WTC11 (cell line): ENCODE data around the gene MUC6. TPM values are rescaled to one million over a fixed set of nuclear protein-coding genes. Genes with fewer than 3 reads are reported as not detected.
"Not testable (repeated sequence)": the region's sequence is repeated elsewhere in the genome, so short reads cannot be mapped to it uniquely, and the experiment has no call there.

ENCODE experiments used
- ATAC-seq: fragments of 200-7000 bp; cut with Tn5 transposase; 2 replicates; pipeline ENCODE4 v1.10.0; 2021; ENCODE audit warnings: mild to moderate bottlenecking, moderate library complexity
- CTCF ChIA-PET: fragments of 300-600 bp; sonication (Branson Sonifier 250); formaldehyde crosslinking; loops from one replicate; lab custom pipeline; 2021; ENCODE audit warnings: antibody characterized with exemption; lab: Charles Lee
- POLR2A ChIA-PET: fragments of 350-600 bp; sonication (Branson Sonifier 250); formaldehyde crosslinking; loops from one replicate; lab custom pipeline; 2021; ENCODE audit warnings: antibody characterized with exemption; lab: Charles Lee
- DNase-seq: peaks from one replicate; pipeline ENCODE4 v3.0.0; 2021; ENCODE audit warnings: low spot score
- H3K27ac Mint-ChIP-seq: 2 replicates; pipeline ENCODE4 v1.8.0; 2021; ENCODE audit warnings: mixed read lengths
- H3K27me3 Mint-ChIP-seq: 2 replicates; pipeline ENCODE4 v1.8.0; 2021; ENCODE audit warnings: low read depth, mild to moderate bottlenecking, moderate library complexity, mixed read lengths
- H3K36me3 Mint-ChIP-seq: 2 replicates; pipeline ENCODE4 v1.8.0; 2021; ENCODE audit warnings: mixed read lengths
- H3K4me1 Mint-ChIP-seq: 2 replicates; pipeline ENCODE4 v1.8.0; 2022; ENCODE audit warnings: mixed read lengths
- H3K4me3 Mint-ChIP-seq: 2 replicates; pipeline ENCODE4 v1.8.0; 2021; ENCODE audit warnings: mild to moderate bottlenecking, moderate library complexity, mixed read lengths
- H3K9me3 Mint-ChIP-seq: 2 replicates; pipeline ENCODE4 v1.8.0; 2021; ENCODE audit warnings: mixed read lengths
- CTCF ChIP-seq: fragments of 200-600 bp; IDR thresholded peaks from 2 replicates; pipeline ENCODE4 v1.8.0; 2022; ENCODE audit warnings: antibody characterized with exemption
- FOXJ3 ChIP-seq: sonication (generic); formaldehyde crosslinking; IDR thresholded peaks from 2 replicates; pipeline ENCODE4 v1.9.0; 2021; ENCODE audit warnings: missing genetic modification reagents, mild to moderate bottlenecking, borderline replicate concordance
- NFATC4 ChIP-seq: fragments of 250-450 bp; sonication (Bioruptor Pico); IDR thresholded peaks from 2 replicates; pipeline ENCODE4 v1.9.0; 2021; ENCODE audit warnings: mild to moderate bottlenecking
- NR1H2 ChIP-seq: sonication (generic); formaldehyde crosslinking; IDR thresholded peaks from 2 replicates; pipeline ENCODE4 v1.9.0; 2021; ENCODE audit warnings: mild to moderate bottlenecking, moderate library complexity, missing genetic modification reagents
- SP1 ChIP-seq: sonication (generic); formaldehyde crosslinking; conservative IDR thresholded peaks from 2 replicates; pipeline ENCODE4 v1.8.1; 2022; ENCODE audit warnings: missing genetic modification reagents
- TEAD1 ChIP-seq: sonication (generic); formaldehyde crosslinking; IDR thresholded peaks from 2 replicates; pipeline ENCODE4 v1.8.0; 2022; ENCODE audit warnings: mild to moderate bottlenecking, missing genetic modification reagents
- ZNF317 ChIP-seq: sonication (generic); formaldehyde crosslinking; IDR thresholded peaks from 2 replicates; pipeline ENCODE4 v1.8.1; 2023; ENCODE audit warnings: low read depth, mild to moderate bottlenecking, moderate library complexity, missing genetic modification reagents, borderline replicate concordance
- ZNF425 ChIP-seq: fragments of 250-450 bp; sonication (Bioruptor Pico); conservative IDR thresholded peaks from 2 replicates; pipeline ENCODE4 v1.9.0; 2021; ENCODE audit warnings: mild to moderate bottlenecking
- ZNF512 ChIP-seq: sonication (generic); formaldehyde crosslinking; IDR thresholded peaks from 2 replicates; pipeline ENCODE4 v1.8.1; 2022; ENCODE audit warnings: missing genetic modification reagents, borderline replicate concordance
- ZNF671 ChIP-seq: fragments of 250-450 bp; sonication (Bioruptor Pico); IDR thresholded peaks from 2 replicates; pipeline ENCODE4 v1.8.0; 2021; ENCODE audit warnings: mild to moderate bottlenecking
- total RNA-seq: library from RNA; stranded (reverse); gene quantifications from 3 replicates; pipeline ENCODE4 v1.2.3, GENCODE V29; 2021
- TF ChIP-seq, protein P1 (sequence below): sonication (generic); formaldehyde crosslinking; IDR thresholded peaks from 2 replicates; pipeline ENCODE4 v1.8.0; 2022; ENCODE audit warnings: mild to moderate bottlenecking, missing genetic modification reagents
- TF ChIP-seq, protein P2 (sequence below): fragments of 250-450 bp; sonication (Bioruptor Pico); IDR thresholded peaks from 2 replicates; pipeline ENCODE4 v1.9.0; 2021; ENCODE audit warnings: mild to moderate bottlenecking, borderline replicate concordance

MUC6 gene
- total RNA-seq, 1 experiment from 2014 or later, result 0.13 TPM

DNA sequence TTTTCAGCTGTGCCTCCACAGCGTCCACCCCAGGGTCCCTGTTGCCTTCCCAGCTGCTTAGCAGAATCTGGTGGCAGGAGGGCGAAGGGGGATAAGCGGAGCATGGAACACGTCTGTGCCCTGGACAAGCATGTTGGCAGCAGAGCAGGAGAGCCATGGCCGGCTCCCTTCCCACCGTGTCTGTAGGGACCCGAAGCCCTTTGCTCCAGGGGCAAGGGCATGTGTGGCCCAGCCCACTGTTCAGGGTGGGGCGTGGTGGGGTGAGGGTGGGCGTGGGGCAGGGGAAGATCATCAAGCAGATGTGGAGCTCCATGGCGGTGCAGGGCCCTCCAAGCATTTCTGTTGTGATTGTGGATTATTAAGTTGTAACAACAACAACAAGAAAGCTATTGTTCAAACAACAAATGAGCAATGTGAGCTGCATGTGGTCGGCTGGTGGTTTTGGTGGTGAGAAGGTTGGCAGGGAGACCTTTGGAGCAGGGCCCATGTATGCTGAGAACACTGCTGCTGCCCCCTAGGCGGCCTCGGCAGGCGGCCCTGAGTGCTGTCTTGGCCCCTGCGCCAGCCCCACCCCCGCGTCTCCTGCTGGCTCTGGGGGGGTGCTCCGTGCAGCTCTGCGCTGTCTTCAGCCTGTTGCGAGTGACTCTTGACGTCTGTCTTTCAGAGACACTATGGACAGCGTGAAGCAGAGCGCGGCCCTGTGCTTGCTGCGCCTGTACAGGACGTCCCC is 59.9 kb downstream of the MUC6 start (continued):
- TF ChIP-seq ZNF317 (no peak), NR1H2 (CRISPR knock-in tag) (no peak), NFATC4 (CRISPR knock-in tag) (no peak), ZNF512 (no peak), SP1 (CRISPR knock-in tag) (no peak)

DNA sequence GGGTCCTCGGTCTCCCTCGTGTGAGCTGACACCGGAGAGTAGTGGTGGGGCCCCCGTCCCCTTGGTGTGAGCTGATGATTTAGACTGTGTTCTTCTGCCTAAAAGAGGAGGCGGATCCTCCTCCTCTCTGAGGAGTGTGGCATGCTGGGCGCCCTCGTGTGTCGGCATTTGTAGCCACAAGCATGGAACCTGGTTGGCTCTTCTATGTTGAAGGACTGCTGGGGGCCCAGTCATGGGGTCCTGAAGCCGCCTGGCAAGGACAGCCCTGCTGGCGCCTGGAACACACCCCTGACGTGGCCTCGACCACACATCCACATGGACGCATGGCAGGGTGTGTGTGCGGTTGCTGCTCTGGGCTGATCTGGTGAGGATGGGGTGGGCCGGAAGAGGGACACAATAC is 60.7 kb downstream of the MUC6 start:
- POLR2A ChIA-PET, result interaction anchor here (1.2 kb wide), 1 partner anchor 65 kb away, joined by 4 read pairs; the partner anchor contains the start of gene CHID1
- peaks cover 12% of the 10 kb centered on the region for H3K4me1 Mint-ChIP-seq

DNA sequence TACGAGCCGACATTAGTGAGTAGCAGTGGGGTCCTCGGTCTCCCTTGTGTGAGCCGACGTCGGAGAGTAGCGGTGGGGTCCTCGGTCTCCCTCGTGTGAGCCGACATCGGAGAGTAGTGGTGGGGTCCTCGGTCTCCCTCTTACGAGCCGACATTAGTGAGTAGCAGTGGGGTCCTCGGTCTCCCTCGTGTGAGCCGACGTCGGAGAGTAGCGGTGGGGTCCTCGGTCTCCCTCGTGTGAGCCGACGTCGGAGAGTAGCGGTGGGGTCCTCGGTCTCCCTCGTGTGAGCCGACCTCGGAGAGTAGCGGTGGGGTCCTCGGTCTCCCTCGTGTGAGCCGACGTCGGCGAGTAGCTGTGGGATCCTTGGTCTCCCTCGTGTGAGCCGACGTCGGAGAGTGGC is 61.1 kb downstream of the MUC6 start:
- H3K27ac Mint-ChIP-seq, H3K4me3 Mint-ChIP-seq, H3K27me3 Mint-ChIP-seq, ATAC-seq, DNase-seq, H3K9me3 Mint-ChIP-seq: not testable (repeated sequence)
- peaks cover 12% of the 10 kb centered on the region for H3K4me1 Mint-ChIP-seq
- CTCF ChIA-PET, result interaction anchor here (0.6 to 4.2 kb wide), 14 partner anchors 20 to 81 kb away, joined by 3 to 29 read pairs (median 4); partner anchors contain the start of gene CHID1
- peaks cover 33% of the 10 kb centered on the region for H3K36me3 Mint-ChIP-seq
- POLR2A ChIA-PET, result interaction anchor here (1.2 kb wide), 1 partner anchor 64 kb away, joined by 4 read pairs; the partner anchor contains the start of gene CHID1

More for the DNA sequence above, 60.7 kb downstream of the MUC6 start:
- H3K4me3 Mint-ChIP-seq, result no peak overlapping the region
- peak; percentile 89 for ATAC-seq
- CTCF ChIA-PET, result interaction anchor here (0.6 to 4.2 kb wide), 14 partner anchors 20 to 81 kb away, joined by 3 to 29 read pairs (median 4); partner anchors contain the start of gene CHID1
- no peaks in the 10 kb centered on the region for H3K27me3 Mint-ChIP-seq
- DNase-seq, result peak; percentile 72
- H3K9me3 Mint-ChIP-seq, result no peaks in the 10 kb centered on the region
- peaks cover 31% of the 10 kb centered on the region for H3K36me3 Mint-ChIP-seq
- H3K27ac Mint-ChIP-seq, result peak overlapping the region; percentile 68
- TF ChIP-seq ZNF671 (CRISPR knock-in tag) (no peak), FOXJ3 (CRISPR knock-in tag) (no peak), TEAD1 (CRISPR knock-in tag) (no peak), CTCF (no peak), ZNF425 (CRISPR knock-in tag) (no peak), NR1H2 (CRISPR knock-in tag) (no peak)
- TF ChIP-seq, protein P1, sequence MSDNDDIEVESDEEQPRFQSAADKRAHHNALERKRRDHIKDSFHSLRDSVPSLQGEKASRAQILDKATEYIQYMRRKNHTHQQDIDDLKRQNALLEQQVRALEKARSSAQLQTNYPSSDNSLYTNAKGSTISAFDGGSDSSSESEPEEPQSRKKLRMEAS, result peak; percentile 43; the same call in 1 of the 2 replicates
- TF ChIP-seq, protein P2, sequence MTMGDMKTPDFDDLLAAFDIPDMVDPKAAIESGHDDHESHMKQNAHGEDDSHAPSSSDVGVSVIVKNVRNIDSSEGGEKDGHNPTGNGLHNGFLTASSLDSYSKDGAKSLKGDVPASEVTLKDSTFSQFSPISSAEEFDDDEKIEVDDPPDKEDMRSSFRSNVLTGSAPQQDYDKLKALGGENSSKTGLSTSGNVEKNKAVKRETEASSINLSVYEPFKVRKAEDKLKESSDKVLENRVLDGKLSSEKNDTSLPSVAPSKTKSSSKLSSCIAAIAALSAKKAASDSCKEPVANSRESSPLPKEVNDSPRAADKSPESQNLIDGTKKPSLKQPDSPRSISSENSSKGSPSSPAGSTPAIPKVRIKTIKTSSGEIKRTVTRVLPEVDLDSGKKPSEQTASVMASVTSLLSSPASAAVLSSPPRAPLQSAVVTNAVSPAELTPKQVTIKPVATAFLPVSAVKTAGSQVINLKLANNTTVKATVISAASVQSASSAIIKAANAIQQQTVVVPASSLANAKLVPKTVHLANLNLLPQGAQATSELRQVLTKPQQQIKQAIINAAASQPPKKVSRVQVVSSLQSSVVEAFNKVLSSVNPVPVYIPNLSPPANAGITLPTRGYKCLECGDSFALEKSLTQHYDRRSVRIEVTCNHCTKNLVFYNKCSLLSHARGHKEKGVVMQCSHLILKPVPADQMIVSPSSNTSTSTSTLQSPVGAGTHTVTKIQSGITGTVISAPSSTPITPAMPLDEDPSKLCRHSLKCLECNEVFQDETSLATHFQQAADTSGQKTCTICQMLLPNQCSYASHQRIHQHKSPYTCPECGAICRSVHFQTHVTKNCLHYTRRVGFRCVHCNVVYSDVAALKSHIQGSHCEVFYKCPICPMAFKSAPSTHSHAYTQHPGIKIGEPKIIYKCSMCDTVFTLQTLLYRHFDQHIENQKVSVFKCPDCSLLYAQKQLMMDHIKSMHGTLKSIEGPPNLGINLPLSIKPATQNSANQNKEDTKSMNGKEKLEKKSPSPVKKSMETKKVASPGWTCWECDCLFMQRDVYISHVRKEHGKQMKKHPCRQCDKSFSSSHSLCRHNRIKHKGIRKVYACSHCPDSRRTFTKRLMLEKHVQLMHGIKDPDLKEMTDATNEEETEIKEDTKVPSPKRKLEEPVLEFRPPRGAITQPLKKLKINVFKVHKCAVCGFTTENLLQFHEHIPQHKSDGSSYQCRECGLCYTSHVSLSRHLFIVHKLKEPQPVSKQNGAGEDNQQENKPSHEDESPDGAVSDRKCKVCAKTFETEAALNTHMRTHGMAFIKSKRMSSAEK (CRISPR knock-in tag), result no peak
